HG03575 (cell line): Measurements from ENCODE around the gene LMNA.
"Not testable (repeated sequence)": the region's sequence is repeated elsewhere in the genome, so short reads cannot be mapped to it uniquely, and the experiment has no call there.

Experiments used
- ATAC-seq: cut with Tn5 transposase; IDR thresholded peaks from one replicate; pipeline ENCODE4 v1.9.1; 2021; ENCODE audit not compliant: unreplicated experiment, insufficient number of reproducible peaks, low FRiP score; ENCODE audit errors: extremely low read depth

The LMNA gene

DNA sequence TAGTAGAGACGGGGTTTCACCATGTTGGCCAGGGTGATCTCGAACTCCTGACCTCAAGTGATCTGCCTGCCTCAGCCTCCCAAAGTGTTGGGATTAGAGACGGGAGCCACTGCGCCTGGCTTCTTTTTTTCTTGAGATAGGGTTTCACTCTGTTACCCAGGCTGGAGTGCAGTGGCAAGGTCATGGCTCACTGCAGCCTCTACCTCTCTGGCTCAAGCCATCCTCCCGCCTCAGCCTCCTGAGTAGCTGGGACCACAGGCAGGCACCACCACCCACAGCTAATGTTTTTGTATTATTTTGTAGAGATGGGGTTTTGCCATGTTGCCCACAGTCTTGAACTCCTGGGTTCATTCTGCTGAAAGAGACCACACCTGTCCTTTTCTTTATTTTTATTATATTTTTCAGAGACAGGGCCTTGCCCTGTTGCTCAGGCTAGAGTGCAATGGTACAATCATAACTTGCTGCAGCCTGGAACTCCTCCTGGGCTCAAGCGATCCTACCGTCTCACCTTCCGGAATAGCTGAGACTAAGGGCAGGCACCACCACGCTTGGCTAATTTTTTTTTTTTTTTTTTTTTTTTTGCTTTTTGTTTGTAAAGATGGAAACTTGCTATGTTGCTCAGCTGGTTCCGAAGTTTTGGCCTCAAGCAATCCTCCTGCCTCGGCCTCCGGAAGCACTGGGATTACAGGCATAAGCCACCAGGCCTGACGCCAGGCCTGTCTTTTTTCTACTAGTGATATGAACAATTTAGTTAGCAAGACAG lies 3.1 kb downstream of the LMNA start:
- no peak for ATAC-seq

DNA sequence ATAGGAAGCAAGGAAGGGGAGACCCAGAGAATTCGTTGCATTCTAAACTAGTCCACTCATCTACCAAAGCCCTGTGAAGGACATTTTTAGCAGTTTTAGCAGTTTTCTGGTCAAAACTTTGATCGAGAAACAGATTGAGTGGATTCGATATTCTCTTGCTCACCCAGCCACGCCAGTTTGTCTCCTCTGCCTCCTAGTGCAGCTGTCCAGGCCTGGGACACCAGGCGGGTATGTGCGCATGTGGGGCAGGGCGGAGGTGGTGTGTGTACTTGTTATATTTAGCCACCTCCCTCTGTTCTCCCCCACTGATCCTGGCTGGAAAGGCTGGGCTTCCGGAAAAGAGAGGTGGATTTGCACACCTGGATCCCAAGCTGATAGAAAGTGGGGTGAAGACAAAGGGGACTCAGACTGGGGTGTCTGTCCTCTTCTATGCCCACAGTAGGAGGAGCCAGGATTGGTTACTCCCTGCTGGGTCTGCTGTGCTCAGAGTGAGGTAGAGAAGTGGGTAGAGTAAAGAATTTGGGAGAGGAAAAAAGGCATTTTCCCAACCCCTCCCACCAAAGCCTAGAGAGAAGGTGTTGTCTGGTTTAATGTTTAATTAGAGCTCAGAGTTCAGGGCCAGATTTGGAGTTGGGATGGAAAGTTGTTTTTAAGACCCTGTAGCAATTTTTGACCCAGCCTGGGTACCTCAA lies 3.8 kb downstream of the LMNA start:
- ATAC-seq, result no peak

DNA sequence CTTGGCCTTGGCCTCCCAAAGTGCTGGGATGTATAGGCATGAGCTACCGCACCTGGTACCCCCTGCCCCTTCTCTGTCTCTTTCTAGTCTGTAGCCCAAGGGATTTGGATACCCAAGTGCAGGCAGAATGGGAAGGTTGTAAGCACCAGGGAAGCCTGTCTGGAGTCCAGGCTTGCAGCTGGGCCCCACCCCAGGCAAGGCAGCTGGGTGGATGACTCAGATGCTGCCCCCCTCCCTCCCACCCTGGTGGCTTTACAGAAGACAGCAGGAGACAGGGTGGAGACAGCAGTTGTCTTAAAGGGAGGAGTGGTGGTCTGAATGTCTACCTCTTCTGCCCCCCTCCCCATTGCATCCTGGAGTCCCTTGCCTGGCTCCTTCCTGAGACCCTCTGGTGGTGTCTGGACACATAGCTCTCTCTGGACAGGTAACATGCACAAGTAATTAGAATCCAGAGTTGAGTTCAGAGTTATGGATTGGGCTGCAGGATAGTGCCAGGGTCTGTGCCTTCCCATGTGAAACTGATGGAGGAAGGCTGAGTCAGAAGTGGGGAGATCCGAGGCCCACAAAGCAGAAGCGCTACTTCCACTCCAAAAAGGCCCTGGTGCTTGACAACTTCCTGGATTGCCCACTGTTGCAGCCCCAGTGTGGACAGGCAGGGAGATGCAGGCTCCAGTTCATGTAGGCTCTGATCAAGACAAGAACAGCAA lies 5.1 kb downstream of the LMNA start:
- ATAC-seq, result no peak

DNA sequence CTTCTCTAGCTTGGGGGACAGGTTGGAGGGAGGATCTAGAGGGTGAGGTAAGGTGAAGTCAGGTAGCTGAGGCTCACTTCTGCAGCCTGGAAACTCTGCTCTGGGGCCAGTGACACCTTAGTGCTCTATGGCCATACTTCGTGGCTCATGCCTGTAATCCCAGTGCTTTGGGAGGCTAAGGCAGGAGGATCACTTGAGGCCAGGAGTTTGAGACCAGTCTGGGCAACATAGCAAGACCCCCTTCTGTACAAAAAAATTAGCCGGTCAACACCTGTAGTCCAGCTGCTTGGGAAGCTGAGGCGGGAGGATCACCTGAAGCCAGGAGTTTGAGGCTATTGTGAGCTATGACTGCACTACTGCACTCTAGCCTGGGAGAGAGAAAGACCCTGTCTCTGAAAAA lies 5.8 kb downstream of the LMNA start:
- no peak for ATAC-seq

DNA sequence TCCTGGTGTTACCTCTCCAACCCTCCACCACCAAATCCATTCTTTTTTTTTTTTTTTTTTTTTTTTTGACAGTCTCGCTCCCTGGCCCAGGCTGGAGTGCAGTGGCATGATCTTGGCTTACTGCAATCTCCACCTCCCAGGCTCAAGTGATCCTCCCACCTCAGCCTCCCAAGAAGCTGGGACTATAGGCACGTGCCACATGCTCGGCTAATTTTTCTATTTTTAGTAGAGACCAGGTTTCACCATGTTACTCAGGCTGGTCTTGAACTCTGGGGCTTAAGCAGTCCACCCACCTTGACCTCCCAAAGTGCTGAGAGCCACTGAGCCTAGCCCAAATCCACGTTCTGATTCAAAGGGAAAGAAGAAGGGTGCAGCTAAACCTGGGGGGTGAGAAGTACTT lies 6.5 kb downstream of the LMNA start:
- ATAC-seq, result not testable (repeated sequence)

DNA sequence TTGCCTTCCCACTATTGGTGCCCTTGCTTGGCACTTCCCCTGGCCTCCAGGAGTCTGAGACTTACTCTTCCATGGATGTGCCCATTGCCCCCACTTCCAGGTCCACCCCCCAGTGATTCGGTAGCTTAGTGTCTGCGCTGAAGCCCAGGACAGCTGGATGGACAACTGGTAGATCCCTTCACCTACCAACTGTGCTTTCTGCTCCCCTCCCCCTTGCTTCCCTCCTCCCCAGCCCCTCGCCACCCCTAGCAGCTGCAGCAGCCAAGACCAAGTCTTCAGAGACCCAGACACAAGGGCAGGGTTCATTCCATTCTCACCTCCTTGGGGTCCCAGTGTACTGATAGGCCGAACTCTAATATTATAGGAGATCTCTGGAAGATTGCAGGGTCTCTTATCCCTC lies 6.9 kb downstream of the LMNA start:
- ATAC-seq, result no peak

DNA sequence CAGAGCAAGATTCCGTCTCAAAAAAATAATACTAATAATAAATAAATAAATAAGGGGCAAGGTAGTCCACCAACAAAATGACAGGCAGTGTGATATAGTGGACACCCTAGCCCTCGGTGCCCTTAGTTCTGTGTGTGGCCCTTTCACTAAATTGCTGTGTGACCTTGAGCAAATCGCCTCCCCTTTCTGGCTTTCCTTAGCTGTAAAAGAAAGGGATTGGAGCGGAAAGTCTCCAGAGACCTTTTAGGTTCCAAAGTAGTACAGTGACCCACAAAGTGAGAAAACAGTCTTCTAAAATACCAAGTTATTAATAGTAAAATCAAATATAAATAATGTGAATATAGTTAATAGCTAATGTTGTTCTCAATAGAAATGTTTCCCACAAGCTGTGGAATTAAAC lies 7.6 kb downstream of the LMNA start:
- no peak for ATAC-seq

DNA sequence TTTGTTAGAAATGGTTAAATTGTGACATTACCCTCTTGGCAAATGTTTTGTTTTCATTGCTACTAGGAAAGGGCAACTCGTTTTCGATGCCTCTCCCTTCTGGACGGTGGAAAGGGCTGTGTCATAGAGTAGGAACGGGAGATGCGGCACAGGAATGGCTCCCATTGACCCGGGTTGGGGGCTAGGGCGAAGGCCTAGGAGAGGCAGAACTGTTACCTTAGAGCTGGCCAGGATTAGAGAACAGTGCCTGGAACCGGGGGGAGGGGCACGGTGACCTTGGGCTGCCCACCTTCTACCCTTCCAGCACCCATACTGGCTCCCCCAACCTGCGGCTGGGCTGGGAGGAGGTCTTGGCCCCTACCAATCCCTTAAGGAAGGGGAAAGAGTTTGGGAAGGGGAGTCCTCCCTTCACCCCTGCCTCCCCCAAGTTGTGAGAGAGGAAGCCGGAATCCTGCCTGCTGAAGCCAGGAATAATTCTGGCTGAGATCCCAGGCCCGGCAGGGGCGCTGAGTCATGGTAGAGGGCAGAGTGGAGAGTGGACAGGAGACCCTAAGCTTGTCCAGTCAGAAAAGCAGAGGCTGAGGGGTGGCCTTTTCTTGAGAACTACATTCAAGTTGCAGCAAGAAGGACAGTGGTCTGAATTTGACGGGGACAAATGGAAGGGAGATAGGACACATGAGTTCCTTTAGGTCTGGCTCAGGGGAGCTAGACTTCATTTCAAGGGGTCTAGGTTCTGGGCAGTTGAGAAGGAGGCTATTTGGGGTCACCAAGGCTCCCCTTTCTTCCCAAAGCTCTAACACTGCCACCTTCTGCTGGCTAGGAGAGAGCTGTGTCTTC lies 8.2 kb downstream of the LMNA start:
- ATAC-seq, result no peak

DNA sequence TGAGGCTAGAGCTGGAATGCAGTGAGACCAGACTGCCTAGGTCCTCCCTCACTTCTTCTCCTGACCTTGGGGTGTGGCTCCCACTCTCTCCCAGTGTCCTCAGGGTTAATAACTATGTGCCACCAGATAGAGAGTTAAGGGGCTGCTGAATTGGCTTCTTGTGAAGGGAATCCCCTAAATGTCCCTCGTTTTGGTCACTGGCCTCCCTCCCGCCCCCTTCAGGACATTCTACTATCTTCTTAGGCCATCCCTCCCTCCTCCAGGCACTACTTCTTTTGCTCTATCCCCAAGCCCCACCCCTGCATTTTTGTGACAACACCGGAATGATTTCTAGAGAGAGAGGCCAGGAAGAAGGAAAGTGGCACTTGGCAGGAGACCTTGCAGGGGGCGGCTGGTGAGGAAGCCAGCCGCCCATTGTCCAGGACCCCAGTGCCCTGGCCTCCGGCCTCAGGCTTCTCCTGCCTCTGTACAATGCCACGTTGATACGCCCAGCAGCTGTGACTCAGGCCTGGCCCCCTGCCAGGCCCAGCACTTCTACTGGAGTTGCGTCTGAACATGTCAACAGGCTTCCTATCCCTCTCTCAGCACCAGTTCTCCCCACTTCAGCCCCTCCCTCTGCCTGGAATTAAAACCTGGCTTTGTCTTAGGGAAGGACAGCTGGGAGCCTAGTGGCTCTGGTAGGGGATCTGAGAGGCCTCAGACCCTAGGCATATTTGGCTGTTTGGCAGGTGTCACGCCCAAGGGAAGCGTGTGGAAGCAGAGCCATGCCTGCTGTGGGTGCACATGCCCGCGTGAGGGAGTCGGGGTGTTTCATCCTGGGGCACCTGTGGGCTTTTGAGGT lies 9.1 kb downstream of the LMNA start:
- ATAC-seq, result no peak

DNA sequence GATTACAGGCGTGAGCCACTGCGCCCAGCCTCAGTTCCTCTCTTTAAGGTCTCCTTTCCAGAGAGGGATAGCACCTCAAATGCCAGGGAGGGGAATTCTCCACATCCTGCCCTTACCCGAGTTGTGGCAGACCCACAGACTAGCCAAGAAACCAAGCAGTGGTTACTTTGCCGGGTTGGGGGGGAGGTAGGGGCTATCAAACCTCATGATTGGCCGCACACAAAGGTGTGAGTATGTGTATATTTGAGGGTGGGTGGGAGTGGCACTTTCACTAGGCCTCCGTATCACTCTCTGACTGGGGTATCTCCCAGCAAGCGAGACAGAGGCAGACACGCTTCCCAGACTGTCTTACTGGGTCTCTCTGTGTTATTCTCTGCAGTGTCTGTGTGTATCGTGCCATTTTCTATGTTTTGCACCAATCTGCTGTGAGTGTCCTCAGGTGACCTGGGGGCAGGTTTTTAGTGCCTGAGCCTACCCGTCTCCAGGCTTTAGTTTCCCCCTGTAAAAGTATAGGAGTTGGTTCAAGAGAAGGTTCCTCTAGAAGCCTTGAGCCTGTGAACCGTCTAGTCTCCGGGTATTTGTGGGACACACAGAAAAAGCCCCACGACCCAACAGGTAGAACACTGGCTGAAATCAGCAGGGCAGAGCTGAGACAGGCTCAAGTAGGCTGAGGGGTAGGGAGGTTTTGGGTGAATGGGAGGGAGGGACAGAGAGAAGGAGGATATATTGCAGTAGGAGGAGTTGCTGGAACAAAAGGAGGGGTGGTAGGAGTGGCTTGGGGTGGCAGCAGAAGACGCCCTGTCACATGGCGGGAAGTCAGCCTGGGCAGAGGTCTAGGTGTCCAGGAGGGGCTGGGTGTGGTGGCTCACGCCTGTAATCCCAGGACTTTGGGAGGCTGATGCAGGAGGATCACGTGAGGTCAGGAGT lies 10.3 kb downstream of the LMNA start:
- no peak for ATAC-seq

DNA sequence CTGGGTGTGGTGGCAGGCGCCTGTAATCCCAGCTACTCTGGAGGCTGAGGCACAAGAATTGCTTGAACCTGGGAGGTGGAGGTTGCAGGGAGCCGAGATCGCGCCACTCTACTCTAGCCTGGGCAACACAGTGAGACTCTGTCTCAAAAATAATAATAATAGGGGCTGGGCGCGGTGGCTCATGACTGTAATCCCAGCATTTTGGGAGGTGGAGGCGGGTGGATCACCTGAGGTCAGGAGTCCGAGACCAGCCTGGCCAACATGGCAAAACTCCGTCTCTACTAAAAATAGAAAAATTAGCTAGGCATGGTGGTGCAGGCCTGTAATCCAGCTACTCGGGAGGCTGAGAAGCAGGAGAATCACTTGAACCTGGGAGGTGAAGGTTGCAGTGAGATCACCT lies 11.0 kb downstream of the LMNA start:
- not testable (repeated sequence) for ATAC-seq

DNA sequence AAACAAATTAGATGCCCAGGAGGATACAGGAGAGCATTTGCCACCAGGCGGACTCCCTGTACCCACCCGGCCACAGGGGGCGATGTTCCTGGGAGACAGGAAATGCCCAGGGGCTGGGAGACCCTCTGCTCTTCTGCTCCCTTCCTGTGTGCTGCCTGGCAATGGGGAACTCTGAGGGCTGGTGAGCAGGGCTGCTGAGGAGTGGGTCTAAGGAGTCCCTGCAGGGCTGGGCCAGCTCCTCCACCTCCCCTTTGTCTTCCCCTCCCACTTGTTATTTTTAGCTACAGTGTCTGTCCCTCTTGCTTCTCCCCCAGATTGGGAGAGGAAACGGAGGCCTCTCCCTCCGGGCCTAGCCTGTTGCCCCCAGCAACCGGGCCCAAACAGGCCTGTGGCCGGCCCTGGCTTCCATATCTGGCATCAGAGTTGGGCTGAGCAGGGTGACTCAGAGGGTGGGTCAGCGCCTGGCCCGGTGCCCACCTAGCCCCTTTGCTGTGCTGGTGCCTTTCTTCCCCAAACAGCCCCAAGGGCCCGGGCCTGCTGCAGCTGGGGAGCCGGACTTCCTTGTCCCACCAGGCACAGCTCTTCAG lies 11.6 kb downstream of the LMNA start:
- ATAC-seq, result no peak

DNA sequence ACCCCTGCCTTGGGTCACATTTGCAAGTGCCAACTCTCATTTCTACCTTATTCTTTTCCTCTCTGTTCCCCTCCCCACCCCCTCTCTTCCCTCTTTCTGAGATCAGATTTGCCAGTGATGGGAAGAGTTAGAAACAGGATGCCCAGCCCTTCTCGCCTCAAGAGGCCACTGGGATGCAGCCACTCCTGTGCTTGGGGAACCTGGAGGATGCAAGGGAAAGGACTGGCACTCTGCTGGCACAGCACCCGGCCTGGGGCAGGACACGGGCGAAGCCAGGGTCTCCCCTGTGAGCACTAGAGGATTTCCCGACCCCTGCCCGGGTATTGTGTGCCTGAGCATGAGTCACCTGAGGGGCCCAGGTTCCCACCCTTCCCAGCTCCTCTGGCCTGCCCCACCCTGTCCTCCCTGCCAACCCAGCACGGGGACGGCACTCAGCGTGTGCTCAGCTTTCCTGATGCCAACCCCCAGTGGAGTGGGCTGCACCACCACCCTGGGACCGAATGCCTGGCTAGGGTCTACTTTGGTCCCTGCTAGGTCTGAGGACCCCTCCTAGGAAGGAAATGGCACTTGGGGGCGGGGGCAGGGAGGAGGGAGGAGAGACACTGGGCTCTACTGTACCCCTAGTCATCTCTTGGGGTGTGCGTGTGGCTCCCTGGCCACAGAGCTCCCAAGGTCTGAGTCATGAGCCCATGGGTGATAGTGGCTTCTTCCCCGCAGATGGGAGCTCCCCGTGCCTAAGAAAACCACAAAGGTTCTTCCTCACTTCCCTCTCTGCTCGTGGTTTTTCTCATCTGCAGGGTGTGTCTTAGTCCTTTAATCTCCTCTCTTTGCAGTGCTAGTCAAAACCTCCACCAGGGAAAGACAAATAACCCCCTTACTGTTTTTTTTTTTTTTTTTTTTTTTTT lies 12.4 kb downstream of the LMNA start:
- no peak for ATAC-seq

DNA sequence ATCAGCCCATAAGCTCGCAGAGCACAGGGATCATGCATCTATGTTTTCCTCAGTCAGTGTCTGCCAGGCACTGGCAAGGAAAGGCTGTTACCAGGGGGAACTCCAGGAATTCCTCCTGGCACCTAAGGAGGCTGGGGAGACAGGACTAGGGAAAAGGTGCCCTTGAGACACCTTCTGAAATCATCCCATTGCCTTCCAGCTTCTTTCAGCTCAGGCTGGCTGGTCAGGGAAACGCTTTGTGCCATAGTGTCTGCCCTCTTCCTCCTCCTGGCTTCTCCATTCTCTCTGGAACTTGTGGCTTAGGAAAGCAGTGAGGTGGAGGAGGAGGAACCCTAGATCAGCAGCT lies 13.8 kb downstream of the LMNA start:
- no peak for ATAC-seq

DNA sequence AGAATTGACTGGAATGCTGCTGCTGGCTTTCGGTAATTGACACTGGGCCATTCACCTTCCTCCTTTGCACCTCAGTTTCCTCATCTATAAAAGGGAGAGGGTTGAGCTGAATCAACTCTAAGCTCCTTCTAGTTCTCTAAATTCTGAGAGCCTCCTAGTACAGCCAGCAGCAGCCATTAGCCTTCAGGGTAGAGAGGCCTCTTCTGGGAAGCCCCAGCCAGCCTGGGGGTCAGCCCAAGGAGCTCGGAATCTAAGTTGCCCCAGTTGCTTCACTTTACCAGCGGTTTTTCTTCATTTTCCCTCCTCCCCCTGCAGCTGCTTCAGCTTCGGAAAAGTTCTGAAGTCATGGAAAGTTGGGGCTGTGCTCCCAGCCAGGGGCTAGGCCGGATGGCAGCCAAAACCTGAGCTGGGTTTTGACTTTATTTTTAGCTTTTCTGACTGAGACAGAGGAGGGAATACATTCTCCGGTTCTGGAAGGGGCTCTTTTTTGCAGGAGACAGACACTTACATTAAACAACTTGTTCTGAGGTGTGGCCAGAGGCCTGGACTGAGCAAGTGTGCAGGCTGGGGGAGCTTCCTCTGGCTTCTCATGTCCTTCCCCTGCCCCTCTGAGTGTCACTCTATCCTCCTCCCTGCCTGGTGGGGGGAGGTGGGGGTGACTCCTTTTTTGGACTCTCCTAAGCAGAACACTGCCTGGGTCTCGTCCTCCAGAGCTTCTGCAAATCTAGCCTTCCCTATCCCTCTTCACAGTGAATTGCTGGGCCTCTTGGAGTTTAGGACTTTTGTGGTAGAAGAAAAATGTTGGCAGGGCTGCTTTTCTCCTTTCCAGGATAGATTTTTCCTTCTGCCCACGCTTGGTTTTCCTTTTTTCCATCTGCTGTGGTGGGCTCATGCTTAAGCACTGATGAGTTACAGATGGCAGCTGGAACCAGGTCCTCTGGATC lies 14.4 kb downstream of the LMNA start:
- ATAC-seq, result no peak
